GM12874 (cell line): ENCODE measurements around the gene RPS2.

Source experiments
- CTCF ChIP-seq: IDR thresholded peaks from 2 replicates; pipeline ENCODE4 v1.5.1; 2011; ENCODE audit warnings: low read depth, mild to moderate bottlenecking, control low read depth, low read length, moderate library complexity; ENCODE audit not compliant: insufficient read depth

The RPS2 gene

GRCh38 chr16:1944612-1945199, 19.9 kb downstream of the RPS2 start:
- no peak for TF ChIP-seq CTCF

GRCh38 chr16:1942810-1943726, 21.6 kb downstream of the RPS2 start, which contains the start of gene MSRB1:
MSRB1 (minus strand) TSS chr16:1943199; CDS start chr16:1943156, 43 bp downstream.
- TF ChIP-seq CTCF, result no peak

GRCh38 chr16:1942047-1942809, 22.4 kb downstream of the RPS2 start:
- TF ChIP-seq CTCF, result no peak

GRCh38 chr16:1941162-1942046, 23.2 kb downstream of the RPS2 start:
- TF ChIP-seq CTCF, result no peak

- TF ChIP-seq CTCF, result no peak
Observed at GRCh38 chr16:1940273-1941161, 24.1 kb downstream of the RPS2 start.

- no peak for TF ChIP-seq CTCF
Observed at GRCh38 chr16:1938910-1939309, 25.7 kb downstream of the RPS2 start.
